GM12872 (cell line): ENCODE measurements around the gene RABGEF1.

ENCODE experiments used
- TF ChIP-seq, protein P1 (sequence below): IDR thresholded peaks from 3 replicates; pipeline ENCODE4 v1.5.1; 2011; ENCODE audit warnings: low read depth, mild to moderate bottlenecking, low read length, moderate library complexity; ENCODE audit not compliant: insufficient read depth

The RABGEF1 gene

DNA sequence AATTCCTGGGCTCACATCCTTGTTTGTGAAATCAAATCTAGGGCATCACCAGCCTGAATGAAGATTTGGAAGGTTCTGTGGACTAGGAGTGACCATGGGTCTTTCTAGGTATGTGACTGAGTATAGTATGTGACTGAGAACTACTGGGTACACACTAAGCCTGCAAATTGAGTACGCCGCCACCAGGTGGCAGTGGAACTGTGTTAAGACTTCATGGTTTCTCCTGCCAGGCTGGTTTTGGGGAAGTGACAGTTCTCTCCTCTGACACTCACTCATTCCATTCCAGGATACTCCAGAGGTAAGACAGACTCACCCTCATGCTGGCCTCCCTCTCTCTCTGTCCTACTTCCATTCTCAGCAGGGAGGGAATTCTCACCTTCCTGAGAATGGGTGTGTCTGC is 85.0 kb downstream of the RABGEF1 start:
- TF ChIP-seq, protein P1, sequence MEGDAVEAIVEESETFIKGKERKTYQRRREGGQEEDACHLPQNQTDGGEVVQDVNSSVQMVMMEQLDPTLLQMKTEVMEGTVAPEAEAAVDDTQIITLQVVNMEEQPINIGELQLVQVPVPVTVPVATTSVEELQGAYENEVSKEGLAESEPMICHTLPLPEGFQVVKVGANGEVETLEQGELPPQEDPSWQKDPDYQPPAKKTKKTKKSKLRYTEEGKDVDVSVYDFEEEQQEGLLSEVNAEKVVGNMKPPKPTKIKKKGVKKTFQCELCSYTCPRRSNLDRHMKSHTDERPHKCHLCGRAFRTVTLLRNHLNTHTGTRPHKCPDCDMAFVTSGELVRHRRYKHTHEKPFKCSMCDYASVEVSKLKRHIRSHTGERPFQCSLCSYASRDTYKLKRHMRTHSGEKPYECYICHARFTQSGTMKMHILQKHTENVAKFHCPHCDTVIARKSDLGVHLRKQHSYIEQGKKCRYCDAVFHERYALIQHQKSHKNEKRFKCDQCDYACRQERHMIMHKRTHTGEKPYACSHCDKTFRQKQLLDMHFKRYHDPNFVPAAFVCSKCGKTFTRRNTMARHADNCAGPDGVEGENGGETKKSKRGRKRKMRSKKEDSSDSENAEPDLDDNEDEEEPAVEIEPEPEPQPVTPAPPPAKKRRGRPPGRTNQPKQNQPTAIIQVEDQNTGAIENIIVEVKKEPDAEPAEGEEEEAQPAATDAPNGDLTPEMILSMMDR: peak; percentile 54; the same call in 2 of the 3 replicates

DNA sequence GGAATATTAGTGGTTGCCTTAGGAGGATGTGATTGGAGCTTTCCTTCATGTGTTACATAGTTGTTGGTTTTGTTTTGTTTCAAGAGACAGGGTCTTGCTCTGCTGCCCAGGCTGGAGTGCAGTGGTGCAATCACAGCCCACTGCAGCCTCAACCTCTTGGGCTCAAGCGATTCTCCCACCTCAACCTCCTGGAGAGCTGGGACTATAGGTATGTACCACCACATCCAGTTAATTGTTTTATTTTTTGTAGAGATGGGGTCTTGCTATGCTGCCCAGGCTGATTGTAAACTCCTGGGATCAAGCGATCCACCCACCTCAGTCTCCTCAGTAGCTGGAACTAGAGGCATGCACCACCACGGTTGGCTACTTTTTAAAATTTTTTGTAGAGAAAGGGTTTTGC is 86.1 kb downstream of the RABGEF1 start:
- TF ChIP-seq, protein P1: no peak

DNA sequence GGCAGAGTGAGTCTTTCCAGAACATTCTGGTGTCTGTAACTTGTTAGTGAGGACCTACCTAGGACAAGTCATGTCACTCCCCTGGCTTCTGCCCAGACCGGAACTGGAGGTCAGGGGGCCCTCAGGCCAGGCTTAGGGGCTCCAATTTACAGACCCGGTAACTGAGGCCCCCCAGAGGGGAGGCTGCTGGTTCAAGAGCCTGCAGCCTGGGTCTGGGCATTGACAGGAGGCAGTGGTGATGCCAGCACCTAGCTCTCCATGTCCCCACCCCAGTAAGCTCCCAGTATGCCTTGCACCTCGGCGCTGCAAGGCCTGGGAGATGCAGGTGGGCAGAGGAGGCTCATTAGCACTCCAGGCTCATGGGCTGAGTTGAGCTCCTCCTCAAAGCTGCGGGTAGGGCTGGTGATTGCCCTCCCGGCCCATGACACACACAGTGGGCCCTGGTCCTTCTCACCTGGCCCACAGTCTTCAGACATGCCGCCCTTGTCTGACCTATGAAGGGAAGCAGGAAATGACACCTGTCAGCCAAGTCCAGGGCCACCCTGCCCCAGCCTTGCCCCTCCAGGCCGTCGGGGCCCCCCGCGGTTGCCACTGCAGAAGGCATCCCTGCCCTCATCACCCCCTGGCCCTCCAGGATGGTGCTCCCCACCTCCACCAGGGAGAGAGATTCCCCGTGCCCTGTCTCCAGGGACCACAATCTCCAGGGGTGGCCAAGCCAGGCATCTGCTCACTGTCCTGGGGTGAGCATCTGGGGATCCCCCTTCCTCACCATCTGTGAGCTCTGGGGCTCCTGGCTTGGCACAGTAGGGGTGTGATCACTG is 92.2 kb downstream of the RABGEF1 start:
- TF ChIP-seq, protein P1: no peak

DNA sequence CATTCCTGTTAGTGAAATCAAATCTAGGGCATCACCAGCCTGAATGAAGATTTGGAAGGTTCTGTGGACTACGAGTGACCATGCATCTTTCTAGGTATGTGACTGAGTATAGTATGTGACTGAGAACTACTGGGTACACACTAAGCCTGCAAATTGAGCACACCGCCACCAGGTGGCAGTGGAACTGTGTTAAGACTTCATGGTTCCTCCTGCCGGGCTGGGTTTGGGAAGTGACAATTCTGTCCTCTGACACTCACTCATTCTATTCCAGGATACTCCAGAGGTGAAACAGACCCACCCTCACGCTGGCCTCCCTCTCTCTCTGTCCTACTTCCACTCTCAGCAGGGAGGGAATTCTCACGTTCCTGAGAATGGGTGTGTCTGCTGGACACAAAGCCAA is 96.5 kb downstream of the RABGEF1 start:
- TF ChIP-seq, protein P1: peak; percentile 67

DNA sequence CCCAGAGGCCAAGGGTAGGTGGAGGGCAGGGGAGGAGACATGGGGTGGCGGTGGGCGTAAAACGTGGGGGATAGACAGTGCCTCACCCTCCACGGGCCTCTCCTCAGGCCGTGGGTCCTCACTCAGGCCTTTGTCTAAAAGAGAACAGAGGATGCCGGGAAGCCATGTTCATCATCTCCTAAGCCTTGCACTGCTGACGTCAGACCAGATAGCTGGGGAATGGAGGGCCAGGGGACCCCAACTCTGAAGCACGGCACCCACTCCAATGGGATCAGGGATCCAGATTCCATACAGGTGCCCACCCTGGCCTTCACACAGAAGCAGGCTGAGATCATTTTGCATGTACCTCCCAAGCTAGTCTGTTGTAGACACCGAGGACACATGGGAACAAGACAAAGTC is 97.1 kb downstream of the RABGEF1 start:
- TF ChIP-seq, protein P1: no peak

DNA sequence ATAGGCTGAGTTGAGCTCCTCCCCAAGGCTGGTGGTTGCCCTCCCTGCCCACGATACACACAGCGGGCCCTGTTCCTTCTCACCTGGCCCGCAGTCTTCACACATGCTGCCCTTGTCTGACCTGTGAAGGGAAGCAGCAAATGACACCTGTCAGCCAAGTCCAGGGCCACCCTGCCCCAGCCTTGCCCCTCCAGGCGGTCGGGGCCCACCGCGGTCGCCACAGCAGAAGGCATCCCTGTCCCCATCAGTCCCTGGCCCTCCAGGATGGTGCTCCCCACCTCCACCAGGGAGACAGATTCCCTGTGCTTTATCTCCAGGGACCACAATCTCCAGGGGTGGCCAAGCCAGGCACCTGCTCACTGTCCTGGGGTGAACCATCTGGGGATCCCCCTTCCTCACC is 99.3 kb downstream of the RABGEF1 start:
- TF ChIP-seq, protein P1: no peak

DNA sequence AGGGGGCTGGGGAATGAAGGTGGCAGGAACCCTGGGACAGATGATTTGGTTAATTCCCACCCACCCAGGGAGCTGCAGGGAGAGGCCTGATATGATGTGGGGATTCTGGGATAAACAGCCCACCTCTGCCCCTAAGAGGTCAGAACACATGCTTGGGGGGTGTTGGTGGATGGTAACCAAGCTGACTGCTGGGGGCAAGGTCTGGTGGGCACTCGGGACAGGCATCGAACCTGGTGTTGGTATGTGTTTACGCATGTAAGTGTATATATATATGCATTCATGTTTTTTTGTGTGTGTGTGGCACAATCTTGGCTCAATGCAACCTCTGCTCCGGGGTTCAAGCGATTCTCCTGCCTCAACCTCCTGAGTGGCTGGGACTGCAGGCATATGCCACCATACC is 99.8 kb downstream of the RABGEF1 start:
- TF ChIP-seq, protein P1: no peak
